Sigmoid colon (tissue), 4 donors: ENCODE measurements around the gene OTOGL.

Source experiments
- CTCF ChIP-seq, 4 experiments: fragments of 450-650 bp in 3 of 4; fragments of 200-600 bp in 1 of 4; IDR thresholded peaks; one replicate each; pipeline ENCODE4 v1.5.1; 2016 to 2019; ENCODE audit warnings: antibody characterized with exemption in 4 of 4, mild to moderate bottlenecking in 3 of 4, moderate library complexity in 2 of 4
- EP300 ChIP-seq, 4 donors: sonication (generic); formaldehyde crosslinking; IDR thresholded peaks; one replicate each; pipeline ENCODE4 v1.6.1; 2017; ENCODE audit warnings: antibody characterized with exemption in 4 of 4
- POLR2A ChIP-seq, 2 donors: fragments of 450-650 bp; IDR thresholded peaks; one replicate each; pipeline ENCODE4 v1.6.1; 2016; ENCODE audit warnings: antibody characterized with exemption in 2 of 2, mild to moderate bottlenecking in 2 of 2, moderate library complexity in 2 of 2
- POLR2AphosphoS5 ChIP-seq, 4 donors: sonication (generic); formaldehyde crosslinking; IDR thresholded peaks; one replicate each; pipeline ENCODE4 v1.6.1; 2017; ENCODE audit warnings: antibody characterized with exemption in 4 of 4

- no peak for TF ChIP-seq CTCF (IDR thresholded peaks at IDR 0.05)
- TF ChIP-seq POLR2A (IDR thresholded peaks at IDR 0.05): no peak
- no peak for TF ChIP-seq EP300 (IDR thresholded peaks at IDR 0.05)
- TF ChIP-seq POLR2AphosphoS5 (IDR thresholded peaks at IDR 0.05): no peak
Observed at GRCh38 chr12:80189241-80189640, 89.9 kb downstream of the OTOGL start.
